Osteocyte (in vitro differentiated cells): ENCODE measurements around the gene FGD5. TPM values are rescaled to one million over a fixed set of nuclear protein-coding genes. Genes with fewer than 3 reads are reported as not detected.

ENCODE experiments used
- DNase-seq: peaks from one replicate; pipeline ENCODE4 v3.0.0; 2021; ENCODE audit warnings: mixed read lengths; ENCODE audit not compliant: unreplicated experiment; ENCODE audit errors: extremely low spot score
- H3K27ac Mint-ChIP-seq: one replicate; pipeline ENCODE4 v1.8.0; 2021; ENCODE audit warnings: mild to moderate bottlenecking, mixed read lengths; ENCODE audit not compliant: unreplicated experiment
- H3K27me3 Mint-ChIP-seq: one replicate; pipeline ENCODE4 v1.8.0; 2021; ENCODE audit warnings: mixed read lengths; ENCODE audit not compliant: unreplicated experiment
- H3K36me3 Mint-ChIP-seq: one replicate; pipeline ENCODE4 v1.8.0; 2021; ENCODE audit warnings: mixed read lengths; ENCODE audit not compliant: unreplicated experiment
- H3K4me1 Mint-ChIP-seq: one replicate; pipeline ENCODE4 v1.8.0; 2021; ENCODE audit warnings: mixed read lengths; ENCODE audit not compliant: unreplicated experiment
- H3K4me3 Mint-ChIP-seq: one replicate; pipeline ENCODE4 v1.8.0; 2021; ENCODE audit warnings: mild to moderate bottlenecking, moderate library complexity, mixed read lengths; ENCODE audit not compliant: unreplicated experiment
- H3K9me3 Mint-ChIP-seq: one replicate; pipeline ENCODE4 v1.8.0; 2021; ENCODE audit warnings: mixed read lengths; ENCODE audit not compliant: unreplicated experiment
- CTCF ChIP-seq: fragments of 200-600 bp; sonication (generic); IDR thresholded peaks from 2 replicates; pipeline ENCODE4 v1.5.0; 2021; ENCODE audit warnings: antibody characterized with exemption, mild to moderate bottlenecking, moderate library complexity
- total RNA-seq: library from RNA; stranded (reverse); gene quantifications from 2 replicates; pipeline ENCODE4 v1.2.1, GENCODE V29; 2021

Gene FGD5
- total RNA-seq, 1 donor from 2014 or later: not detected

DNA sequence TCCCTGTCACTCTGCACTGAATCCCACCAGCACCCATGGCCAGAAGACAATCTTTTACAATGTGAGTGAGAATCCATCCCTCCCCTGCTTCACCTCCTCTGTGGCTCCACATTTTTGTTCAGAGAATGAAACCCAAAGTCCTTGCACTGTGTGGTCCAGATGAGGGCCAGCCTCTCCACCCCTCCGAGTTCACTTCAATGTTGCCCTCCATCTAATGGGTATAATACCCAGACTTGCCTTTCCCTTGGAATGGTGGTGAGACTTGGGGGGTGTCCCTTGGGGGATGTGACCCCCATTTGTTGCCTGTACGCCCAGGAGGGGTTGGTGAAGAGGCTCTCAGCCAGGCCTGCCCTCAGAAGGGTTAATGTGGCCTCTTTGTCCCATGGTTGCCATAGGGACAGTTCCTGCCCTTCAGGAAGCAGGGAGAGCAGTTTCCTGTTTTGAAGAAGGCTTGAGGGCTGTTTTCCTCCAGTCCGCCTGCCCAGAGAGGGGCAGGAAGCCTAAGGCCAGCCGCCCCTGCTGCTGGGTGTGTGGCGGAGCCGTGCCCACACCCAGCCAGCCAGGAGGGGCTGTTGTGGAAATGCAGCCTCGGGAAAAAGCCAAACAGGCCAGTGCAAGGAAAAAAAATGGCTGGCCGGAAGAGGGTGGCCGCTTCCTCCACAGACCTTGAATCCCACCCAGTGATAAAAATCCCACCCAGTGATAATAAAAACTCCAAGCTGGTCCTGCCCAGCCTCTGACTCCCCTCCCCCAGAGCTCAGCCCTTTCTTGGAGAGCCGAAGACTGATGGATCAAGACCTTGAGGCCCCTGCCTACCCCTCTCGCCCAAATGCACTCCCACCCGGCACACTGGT, 14.6 kb upstream of the FGD5 start:
- no peaks in the 10 kb centered on the region for H3K4me1 Mint-ChIP-seq

GRCh38 chr3:14804835-14805780, 13.7 kb upstream of the FGD5 start:
- H3K36me3 Mint-ChIP-seq: no peaks in the 10 kb centered on the region
- H3K9me3 Mint-ChIP-seq: no peaks in the 10 kb centered on the region
- no peak overlapping the region for H3K4me3 Mint-ChIP-seq
- H3K4me1 Mint-ChIP-seq: no peaks in the 10 kb centered on the region
- TF ChIP-seq CTCF: no peak
- DNase-seq: no peak
- peaks cover 50% of the 10 kb centered on the region for H3K27me3 Mint-ChIP-seq
- no peak overlapping the region for H3K27ac Mint-ChIP-seq

More for the DNA sequence above, 14.6 kb upstream of the FGD5 start:
- Mint-ChIP-seq H3K27ac (no peak overlapping the region), H3K27me3 (peaks cover 43% of the 10 kb centered on the region), H3K36me3 (no peaks in the 10 kb centered on the region), H3K4me3 (no peak overlapping the region), H3K9me3 (no peaks in the 10 kb centered on the region)
- DNase-seq: no peak
- no peak for TF ChIP-seq CTCF

DNA sequence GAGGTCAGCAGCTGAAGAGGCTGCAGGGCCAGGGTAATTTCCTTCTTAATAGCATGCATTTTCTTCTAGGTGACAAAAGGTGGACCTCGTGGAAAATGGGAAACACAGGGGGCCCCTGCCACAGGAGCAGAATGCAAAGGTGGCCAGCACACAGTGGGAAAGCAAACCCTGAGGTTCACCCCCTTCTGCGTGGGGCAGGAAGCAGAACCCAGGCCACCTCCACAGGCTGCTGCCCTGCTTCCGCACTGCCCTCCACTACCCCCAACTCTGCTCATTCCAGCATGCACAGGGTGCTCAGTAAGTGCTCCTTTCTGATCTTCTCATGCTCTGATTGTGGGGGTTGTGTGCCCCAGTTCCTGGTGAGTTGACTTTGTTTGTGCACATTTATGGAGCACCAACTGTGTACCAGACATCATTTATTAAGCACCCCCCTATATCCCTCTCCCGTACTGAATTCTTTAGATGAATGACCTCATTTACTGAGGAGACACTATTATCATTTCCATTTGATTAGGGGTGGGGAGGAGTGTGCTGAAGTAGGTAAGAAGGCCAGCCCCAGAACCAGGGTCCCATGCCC, 12.7 kb upstream of the FGD5 start:
- Mint-ChIP-seq H3K27me3 (peaks cover 51% of the 10 kb centered on the region), H3K4me3 (no peak overlapping the region), H3K9me3 (no peaks in the 10 kb centered on the region), H3K27ac (no peak overlapping the region), H3K4me1 (peaks cover under 1% of the 10 kb centered on the region), H3K36me3 (no peaks in the 10 kb centered on the region)
- no peak for TF ChIP-seq CTCF
- no peak for DNase-seq

DNA sequence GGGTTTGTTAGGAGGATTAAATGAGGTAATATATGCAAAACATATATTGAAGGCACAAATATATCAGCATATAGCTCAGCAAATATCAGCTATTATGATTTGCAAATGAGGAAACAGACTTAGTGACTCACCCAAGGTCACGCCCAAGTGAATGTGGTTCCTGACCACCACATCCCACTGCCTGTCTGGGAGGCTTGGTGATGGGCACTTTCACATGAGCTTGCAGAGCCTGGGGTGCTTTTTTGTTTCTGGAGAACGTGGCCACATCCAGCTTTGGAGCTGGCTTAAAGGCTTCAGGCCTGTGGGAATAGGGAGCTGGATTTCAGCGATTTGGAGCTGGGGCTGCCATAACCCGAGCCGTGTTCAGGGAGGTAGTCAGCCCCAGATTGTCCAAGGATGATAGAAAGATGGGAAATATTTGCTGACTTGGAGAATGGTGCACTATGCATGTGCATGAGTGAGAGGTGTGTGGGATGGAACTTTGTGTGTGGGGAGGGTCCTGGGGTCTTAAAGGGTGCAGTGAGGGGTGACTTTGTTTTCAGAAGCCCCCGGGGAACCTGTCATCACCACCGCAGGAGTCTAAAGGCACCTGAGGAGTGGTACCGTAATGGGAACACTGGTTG, 12.0 kb upstream of the FGD5 start:
- Mint-ChIP-seq H3K27me3 (peaks cover 58% of the 10 kb centered on the region), H3K36me3 (no peaks in the 10 kb centered on the region), H3K4me3 (no peak overlapping the region), H3K9me3 (no peaks in the 10 kb centered on the region), H3K4me1 (peaks cover 3% of the 10 kb centered on the region), H3K27ac (no peak overlapping the region)
- DNase-seq: no peak
- no peak for TF ChIP-seq CTCF
